Astrocyte (in vitro differentiated cells and primary cell): ENCODE measurements around the gene HSD11B2. TPM values are rescaled to one million over a fixed set of nuclear protein-coding genes. Genes with fewer than 3 reads are reported as not detected.

ENCODE experiments used
- DNase-seq: peaks from one replicate; pipeline ENCODE4 v3.0.0-alpha.2; 2010; ENCODE audit warnings: low read depth
- FAIRE-seq: peaks from 2 replicates; lab custom pipeline; 2011; peaks lifted over from hg19 to GRCh38; lab: Jason Lieb, UNC
- H2AFZ ChIP-seq: 2 replicates; pipeline ENCODE4 v1.6.0; 2012; ENCODE audit warnings: low read depth, low read length, inconsistent platforms
- H3K27ac ChIP-seq: 2 replicates; pipeline ENCODE4 v1.5.1; 2011; ENCODE audit warnings: low read depth, low read length, inconsistent platforms
- H3K27me3 ChIP-seq: 2 replicates; pipeline ENCODE4 v1.6.0; 2011; ENCODE audit warnings: low read length, inconsistent platforms; ENCODE audit not compliant: insufficient read depth
- H3K36me3 ChIP-seq: 2 replicates; pipeline ENCODE4 v1.5.1; 2011; ENCODE audit warnings: low read length, inconsistent platforms; ENCODE audit not compliant: insufficient read depth
- H3K4me1 ChIP-seq: 2 replicates; pipeline ENCODE4 v1.5.1; 2011; ENCODE audit warnings: low read length, inconsistent platforms; ENCODE audit not compliant: insufficient read depth
- H3K4me2 ChIP-seq: 2 replicates; pipeline ENCODE4 v1.6.0; 2012; ENCODE audit warnings: low read length, inconsistent platforms
- H3K4me3 ChIP-seq: 2 replicates; pipeline ENCODE4 v1.5.1; 2011; ENCODE audit warnings: low read depth, mild to moderate bottlenecking, low read length, inconsistent platforms; ENCODE audit not compliant: insufficient read depth
- H3K79me2 ChIP-seq: 2 replicates; pipeline ENCODE4 v1.6.0; 2012; ENCODE audit warnings: mild to moderate bottlenecking, low read length, inconsistent platforms; ENCODE audit not compliant: insufficient read depth
- H3K9ac ChIP-seq: 2 replicates; pipeline ENCODE4 v1.6.0; 2012; ENCODE audit warnings: mild to moderate bottlenecking, low read length, inconsistent platforms
- H3K9me3 ChIP-seq: 2 replicates; pipeline ENCODE4 v1.5.1; 2012; ENCODE audit warnings: low read depth, mild to moderate bottlenecking, low read length, inconsistent platforms; ENCODE audit not compliant: insufficient read depth
- H4K20me1 ChIP-seq: 2 replicates; pipeline ENCODE4 v1.6.0; 2012; ENCODE audit warnings: low read length, inconsistent platforms; ENCODE audit not compliant: insufficient read depth
- H3K27ac Mint-ChIP-seq: one replicate; pipeline ENCODE4 v1.8.0; 2021; ENCODE audit warnings: mild to moderate bottlenecking, mixed read lengths; ENCODE audit not compliant: unreplicated experiment
- H3K27me3 Mint-ChIP-seq: one replicate; pipeline ENCODE4 v1.8.0; 2021; ENCODE audit warnings: low read depth, mixed read lengths; ENCODE audit not compliant: unreplicated experiment
- H3K36me3 Mint-ChIP-seq: one replicate; pipeline ENCODE4 v1.8.0; 2021; ENCODE audit warnings: low read depth, mixed read lengths; ENCODE audit not compliant: unreplicated experiment
- H3K4me1 Mint-ChIP-seq: one replicate; pipeline ENCODE4 v1.8.0; 2021; ENCODE audit warnings: low read depth, mixed read lengths; ENCODE audit not compliant: unreplicated experiment
- H3K4me3 Mint-ChIP-seq: one replicate; pipeline ENCODE4 v1.8.0; 2021; ENCODE audit warnings: mild to moderate bottlenecking, moderate library complexity, mixed read lengths; ENCODE audit not compliant: unreplicated experiment
- H3K9me3 Mint-ChIP-seq: one replicate; pipeline ENCODE4 v1.8.0; 2021; ENCODE audit warnings: mild to moderate bottlenecking, mixed read lengths; ENCODE audit not compliant: unreplicated experiment
- CTCF ChIP-seq: IDR thresholded peaks from 2 replicates; pipeline ENCODE4 v1.5.1; 2011; ENCODE audit warnings: low read depth, mild to moderate bottlenecking, inconsistent platforms, low read length, moderate library complexity; ENCODE audit not compliant: insufficient read depth
- EZH2 ChIP-seq: IDR thresholded peaks from 2 replicates; pipeline ENCODE4 v1.6.1; 2012; ENCODE audit warnings: mild to moderate bottlenecking, low read length, inconsistent platforms; ENCODE audit not compliant: insufficient read depth
- total RNA-seq: library from RNA; stranded (reverse); gene quantifications from 2 replicates; pipeline ENCODE4 v1.2.1, GENCODE V29; 2021

The HSD11B2 gene
- total RNA-seq, 1 donor from 2014 or later: not detected

DNA sequence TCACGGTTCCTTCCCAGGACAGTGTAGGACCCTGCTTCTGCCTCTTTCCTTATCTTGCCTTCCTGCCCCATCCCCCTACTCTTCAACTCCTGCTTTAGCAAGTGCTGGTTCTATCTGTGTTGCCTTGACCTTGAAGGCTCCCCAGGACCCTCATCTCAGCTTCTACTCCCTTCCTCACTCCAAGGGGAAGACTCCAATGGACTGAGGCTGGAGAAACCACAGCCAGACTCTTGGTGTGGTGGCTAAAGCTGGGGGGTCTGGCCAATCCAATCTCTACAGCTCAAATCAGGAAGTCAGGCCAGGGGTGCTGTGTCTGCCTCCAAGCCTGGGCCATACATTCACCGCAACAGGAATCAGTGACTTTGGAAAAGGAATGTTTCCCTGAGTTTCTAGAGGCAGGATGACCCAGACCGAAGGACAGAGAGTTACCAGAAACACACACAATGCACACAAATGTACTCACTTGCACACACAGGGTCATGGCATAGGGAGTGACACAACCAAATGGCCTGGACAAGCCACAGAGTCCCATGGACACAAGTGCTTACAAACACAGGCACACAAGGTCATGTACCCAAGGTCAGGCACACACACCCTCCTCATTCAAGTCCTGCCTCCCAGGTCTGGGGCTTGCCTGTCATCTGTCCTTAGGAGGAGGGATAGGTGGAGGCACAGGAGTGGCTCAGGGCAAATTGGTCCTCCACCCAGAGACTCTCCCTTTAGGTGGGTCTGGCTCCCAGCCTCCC is 1.7 kb upstream of the HSD11B2 start:
- Mint-ChIP-seq H3K4me3 (peak overlapping the region; percentile 34), H3K36me3 (peaks cover 7% of the 10 kb centered on the region), H3K27me3 (peaks cover 55% of the 10 kb centered on the region), H3K9me3 (peaks cover 2% of the 10 kb centered on the region), H3K27ac (no peak overlapping the region), H3K4me1 (peaks cover 8% of the 10 kb centered on the region)
- H3K9ac ChIP-seq: no peak overlapping the region
- H4K20me1 ChIP-seq: peaks cover 23% of the 10 kb centered on the region
- peaks cover 4% of the 10 kb centered on the region for H3K4me1 ChIP-seq
- no peaks in the 10 kb centered on the region for H3K36me3 ChIP-seq
- H3K27me3 ChIP-seq: peaks cover 41% of the 10 kb centered on the region
- H2AFZ ChIP-seq: no peak overlapping the region
- no peak for TF ChIP-seq CTCF
- no peak for TF ChIP-seq EZH2
- H3K79me2 ChIP-seq: no peaks in the 10 kb centered on the region
- no peak overlapping the region for H3K27ac ChIP-seq
- no peak overlapping the region for H3K4me3 ChIP-seq
- H3K9me3 ChIP-seq: no peaks in the 10 kb centered on the region
- FAIRE-seq (no peak), DNase-seq (no peak)
- H3K4me2 ChIP-seq: no peak overlapping the region

DNA sequence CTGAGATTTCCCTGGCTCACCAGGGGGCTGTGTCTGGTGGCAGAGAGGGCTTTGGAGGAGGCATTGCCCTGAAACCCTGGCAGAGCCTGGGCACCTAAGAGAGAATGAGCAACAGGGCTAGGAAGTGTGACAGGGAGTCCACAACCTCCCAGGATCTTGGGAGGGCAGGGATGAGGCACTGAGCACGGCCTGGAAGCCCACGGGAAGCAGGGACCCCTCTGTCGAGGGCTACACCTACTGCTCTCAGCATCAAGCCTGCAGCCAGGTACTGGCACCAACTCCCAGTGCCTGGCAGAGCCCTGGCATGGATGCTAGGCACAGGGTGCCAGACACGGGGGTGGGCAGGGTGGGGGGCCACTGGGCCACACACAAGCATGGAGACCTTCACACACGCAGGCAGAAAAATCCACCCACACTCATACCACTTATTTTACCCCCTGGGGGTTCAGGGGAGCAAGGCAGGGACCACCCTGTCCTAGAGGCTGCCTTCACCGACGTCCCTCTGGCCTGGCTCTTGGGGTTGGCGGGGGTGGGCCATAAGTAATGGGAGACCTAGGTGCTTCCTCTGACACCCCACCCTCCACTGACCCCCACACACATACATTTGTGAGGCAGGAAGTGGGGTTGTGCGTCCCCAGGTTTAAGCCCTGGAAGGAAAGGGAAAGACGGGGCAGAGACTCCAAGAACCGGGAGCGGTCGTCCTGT is 970 bp upstream of the HSD11B2 start:
- Histone ChIP-seq H3K9me3 (no peaks in the 10 kb centered on the region), H3K36me3 (no peaks in the 10 kb centered on the region), H3K9ac (no peak overlapping the region), H3K79me2 (no peaks in the 10 kb centered on the region), H3K27ac (no peak overlapping the region), H2AFZ (peak overlapping the region; percentile 56), H4K20me1 (peaks cover 23% of the 10 kb centered on the region), H3K4me3 (no peak overlapping the region), H3K4me2 (peak overlapping the region; percentile 78), H3K4me1 (peaks cover 4% of the 10 kb centered on the region), H3K27me3 (peaks cover 34% of the 10 kb centered on the region)
- peaks cover 2% of the 10 kb centered on the region for H3K9me3 Mint-ChIP-seq
- H3K27ac Mint-ChIP-seq: no peak overlapping the region
- DNase-seq (no peak), FAIRE-seq (no peak)
- H3K27me3 Mint-ChIP-seq: peaks cover 51% of the 10 kb centered on the region
- peaks cover 8% of the 10 kb centered on the region for H3K4me1 Mint-ChIP-seq
- peak overlapping the region; percentile 77 for H3K4me3 Mint-ChIP-seq
- H3K36me3 Mint-ChIP-seq: peaks cover 7% of the 10 kb centered on the region
- no peak for TF ChIP-seq EZH2
- TF ChIP-seq CTCF: no peak
